HepG2 (cell line): ENCODE data around the gene SDC3. TPM values are rescaled to one million over a fixed set of nuclear protein-coding genes. Genes with fewer than 3 reads are reported as not detected.

Experiments used
- DNMT1 ChIP-seq: sonication (generic); formaldehyde crosslinking; IDR thresholded peaks from 2 replicates; pipeline ENCODE4 v1.5.1; 2020; ENCODE audit warnings: mild to moderate bottlenecking, missing genetic modification reagents
- HMGA1 ChIP-seq: sonication (generic); formaldehyde crosslinking; conservative IDR thresholded peaks from 2 replicates; pipeline ENCODE4 v1.4.0; 2020; ENCODE audit warnings: missing genetic modification reagents
- HNF4G ChIP-seq, 2 experiments: sonication (generic) in 1 of 2; formaldehyde crosslinking in 1 of 2; IDR thresholded peaks; 2 replicates each; pipeline versions ENCODE4 v1.4.0 to v1.6.1; 2011 to 2020; ENCODE audit warnings: borderline replicate concordance in 2 of 2, low read depth in 2 of 2, mild to moderate bottlenecking in 2 of 2, low read length in 1 of 2, missing genetic modification reagents in 1 of 2, moderate library complexity in 1 of 2
- IRX3 ChIP-seq: sonication (generic); formaldehyde crosslinking; IDR thresholded peaks from 2 replicates; pipeline ENCODE4 v1.8.1; 2023; ENCODE audit warnings: mild to moderate bottlenecking, low read depth, missing genetic modification reagents, borderline replicate concordance
- JUNB ChIP-seq: sonication (generic); formaldehyde crosslinking; IDR thresholded peaks from 2 replicates; pipeline ENCODE4 v1.8.0; 2022; ENCODE audit warnings: missing genetic modification reagents, mild to moderate bottlenecking, borderline replicate concordance
- MAFF ChIP-seq: IDR thresholded peaks from 2 replicates; pipeline ENCODE4 v1.6.1; 2011; ENCODE audit warnings: low read depth, low read length, improper control_type of control experiment
- NCOA1 ChIP-seq: sonication (generic); formaldehyde crosslinking; IDR thresholded peaks from 2 replicates; pipeline ENCODE4 v1.9.0; 2021; ENCODE audit warnings: missing genetic modification reagents
- PLRG1 ChIP-seq: fragments of 450-650 bp; conservative IDR thresholded peaks from 2 replicates; pipeline ENCODE4 v1.6.1; 2016
- POGZ ChIP-seq: sonication (generic); formaldehyde crosslinking; IDR thresholded peaks from 2 replicates; pipeline ENCODE4 v1.4.0; 2020; ENCODE audit warnings: mild to moderate bottlenecking, missing genetic modification reagents
- RELA ChIP-seq: sonication (generic); formaldehyde crosslinking; IDR thresholded peaks from 2 replicates; pipeline ENCODE4 v1.4.0; 2020; ENCODE audit warnings: missing genetic modification reagents
- SIX4 ChIP-seq: sonication (generic); formaldehyde crosslinking; IDR thresholded peaks from 2 replicates; pipeline ENCODE4 v1.4.0; 2020; ENCODE audit warnings: missing genetic modification reagents
- TEAD3 ChIP-seq: optimal IDR thresholded peaks from 2 replicates; pipeline ENCODE3; 2016; ENCODE audit warnings: borderline replicate concordance
- TGIF2 ChIP-seq: IDR thresholded peaks from 2 replicates; pipeline ENCODE4 v1.6.1; 2016; ENCODE audit warnings: control low read depth, missing compliant biosample characterization
- TOPORS ChIP-seq: sonication (generic); formaldehyde crosslinking; IDR thresholded peaks from 2 replicates; pipeline ENCODE4 v1.8.0; 2023; ENCODE audit warnings: mild to moderate bottlenecking, missing genetic modification reagents
- XBP1 ChIP-seq: sonication (generic); formaldehyde crosslinking; IDR thresholded peaks from 2 replicates; pipeline ENCODE4 v1.5.0; 2020; ENCODE audit warnings: missing genetic modification reagents
- YY1 ChIP-seq: IDR thresholded peaks from 2 replicates; pipeline ENCODE4 v1.6.1; 2011; ENCODE audit warnings: low read length, low read depth, moderate library complexity, mild to moderate bottlenecking; ENCODE audit not compliant: insufficient read depth, insufficient replicate concordance
- ZFX ChIP-seq: sonication (generic); formaldehyde crosslinking; IDR thresholded peaks from 2 replicates; pipeline ENCODE4 v1.4.0; 2020; ENCODE audit warnings: mild to moderate bottlenecking, low read depth, missing genetic modification reagents, moderate library complexity
- ZNF124 ChIP-seq: sonication (generic); formaldehyde crosslinking; IDR thresholded peaks from 2 replicates; pipeline ENCODE4 v1.4.0; 2020; ENCODE audit warnings: missing genetic modification reagents
- ZNF263 ChIP-seq: sonication (generic); formaldehyde crosslinking; IDR thresholded peaks from 2 replicates; pipeline ENCODE4 v1.4.0; 2020; ENCODE audit warnings: missing genetic modification reagents
- ZNF354B ChIP-seq: sonication (generic); formaldehyde crosslinking; IDR thresholded peaks from 2 replicates; pipeline ENCODE4 v1.8.0; 2022; ENCODE audit warnings: mild to moderate bottlenecking, missing genetic modification reagents
- ZNF367 ChIP-seq: sonication (generic); formaldehyde crosslinking; IDR thresholded peaks from 2 replicates; pipeline ENCODE4 v1.4.0; 2020; ENCODE audit warnings: missing genetic modification reagents, borderline replicate concordance
- ZNF549 ChIP-seq: sonication (generic); formaldehyde crosslinking; IDR thresholded peaks from 2 replicates; pipeline ENCODE4 v1.5.0; 2020; ENCODE audit warnings: missing genetic modification reagents
- ZNF562 ChIP-seq: sonication (generic); formaldehyde crosslinking; IDR thresholded peaks from 2 replicates; pipeline ENCODE4 v1.8.0; 2022; ENCODE audit warnings: missing genetic modification reagents, borderline replicate concordance
- ZNF878 ChIP-seq: sonication (generic); formaldehyde crosslinking; IDR thresholded peaks from 2 replicates; pipeline ENCODE4 v1.8.1; 2023; ENCODE audit warnings: mild to moderate bottlenecking, missing genetic modification reagents, moderate library complexity
- polyA plus RNA-seq, 8 experiments: library from polyadenylated mRNA; depleted of rRNA in 3 of 8; stranded (reverse) in 7 of 8; unstranded in 1 of 8; fragments of >200 nt; fragmentation: Illumina TruSeq in 4 of 8; extraction: Trizol in 4 of 8; gene quantifications; 2 replicates each; pipeline versions ENCODE4 v1.2.1 to v1.2.3, GENCODE V29; 2011 to 2016; ENCODE audit warnings: low read depth in 4 of 8, missing spikeins in 1 of 8, mixed read lengths in 1 of 8; ENCODE audit not compliant: insufficient read depth in 1 of 8
- total RNA-seq, 5 experiments: library from RNA; depleted of rRNA; stranded (reverse); fragments of >200 nt; fragmentation: Illumina TruSeq; extraction: Trizol; gene quantifications; 2 replicates each; pipeline ENCODE4 v1.2.3, GENCODE V29; 2016; ENCODE audit warnings: low read depth in 1 of 5
- TF ChIP-seq, protein P1 (sequence below): sonication (generic); formaldehyde crosslinking; IDR thresholded peaks from 2 replicates; pipeline ENCODE4 v1.8.1; 2023; ENCODE audit warnings: missing genetic modification reagents, mild to moderate bottlenecking, borderline replicate concordance
- TF ChIP-seq, protein P2 (sequence below): sonication (generic); formaldehyde crosslinking; IDR thresholded peaks from 2 replicates; pipeline ENCODE4 v1.4.0; 2020; ENCODE audit warnings: missing genetic modification reagents
- TF ChIP-seq, protein P3 (sequence below): IDR thresholded peaks from 2 replicates; pipeline ENCODE4 v1.6.1; 2012; ENCODE audit warnings: low read length, improper control_type of control experiment
- TF ChIP-seq, protein P4 (sequence below): sonication (generic); formaldehyde crosslinking; IDR thresholded peaks from 2 replicates; pipeline ENCODE4 v1.8.1; 2023; ENCODE audit warnings: mild to moderate bottlenecking, inconsistent platforms, moderate library complexity, missing genetic modification reagents, borderline replicate concordance

The SDC3 gene
- total and polyA plus RNA-seq, 2 of the 13 experiments (the other 11 are each of a cell fraction or from before 2014, with no cell fraction given) = 0.49 to 0.84 TPM

DNA sequence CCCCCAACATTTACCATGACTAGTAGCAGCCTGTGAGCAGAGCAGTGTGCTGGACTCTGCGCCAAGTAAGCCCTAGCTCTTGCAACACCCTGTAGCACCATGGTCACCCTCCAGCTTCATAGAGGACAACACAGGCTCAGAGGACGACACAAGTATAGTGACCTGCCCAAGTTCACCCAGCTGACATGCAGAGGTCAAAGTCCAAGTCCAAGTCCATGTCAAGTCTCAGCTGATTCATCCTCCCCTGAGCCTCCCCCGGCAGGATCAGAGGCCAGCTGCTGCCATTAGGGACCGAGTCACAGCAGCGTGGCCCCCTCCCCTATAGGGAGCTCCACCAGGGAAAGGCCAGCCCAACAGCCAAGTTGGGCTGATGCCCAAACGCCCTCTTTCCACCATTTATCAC is 15.9 kb downstream of the SDC3 start (continued):
- TF ChIP-seq RELA (CRISPR knock-in tag) (no peak), ZNF878 (CRISPR knock-in tag) (no peak; the same call in 1 of the 2 replicates), YY1 (no peak), SIX4 (CRISPR knock-in tag) (no peak), PLRG1 (no peak), TEAD3 (CRISPR knock-in tag) (peak; percentile 50), DNMT1 (CRISPR knock-in tag) (no peak), ZNF354B (no peak), ZNF562 (CRISPR knock-in tag) (no peak), ZFX (CRISPR knock-in tag) (no peak), HMGA1 (CRISPR knock-in tag) (no peak), ZNF124 (CRISPR knock-in tag) (no peak), HNF4G (IDR thresholded peaks at IDR 0.05; ENCODE audit: borderline replicate concordance, low read depth, low read length) (peak; percentile 72), HNF4G (CRISPR knock-in tag; IDR thresholded peaks at IDR 0.05; ENCODE audit: borderline replicate concordance, low read depth) (0 out of 2 replicates have a peak, but pooled peaks have one; percentile 21), ZNF549 (CRISPR knock-in tag) (no peak), TOPORS (no peak), TGIF2 (CRISPR knock-in tag) (no peak), NCOA1 (no peak), POGZ (CRISPR knock-in tag) (no peak), MAFF (no peak), XBP1 (CRISPR knock-in tag) (no peak), IRX3 (CRISPR knock-in tag) (no peak), ZNF263 (0 out of 2 replicates have a peak, but pooled peaks have one; percentile 13), ZNF367 (no peak), JUNB (CRISPR knock-in tag) (0 out of 2 replicates have a peak, but pooled peaks have one; percentile 10)
- TF ChIP-seq, protein P1, sequence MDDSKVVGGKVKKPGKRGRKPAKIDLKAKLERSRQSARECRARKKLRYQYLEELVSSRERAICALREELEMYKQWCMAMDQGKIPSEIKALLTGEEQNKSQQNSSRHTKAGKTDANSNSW (CRISPR knock-in tag) = no peak
- TF ChIP-seq, protein P2, sequence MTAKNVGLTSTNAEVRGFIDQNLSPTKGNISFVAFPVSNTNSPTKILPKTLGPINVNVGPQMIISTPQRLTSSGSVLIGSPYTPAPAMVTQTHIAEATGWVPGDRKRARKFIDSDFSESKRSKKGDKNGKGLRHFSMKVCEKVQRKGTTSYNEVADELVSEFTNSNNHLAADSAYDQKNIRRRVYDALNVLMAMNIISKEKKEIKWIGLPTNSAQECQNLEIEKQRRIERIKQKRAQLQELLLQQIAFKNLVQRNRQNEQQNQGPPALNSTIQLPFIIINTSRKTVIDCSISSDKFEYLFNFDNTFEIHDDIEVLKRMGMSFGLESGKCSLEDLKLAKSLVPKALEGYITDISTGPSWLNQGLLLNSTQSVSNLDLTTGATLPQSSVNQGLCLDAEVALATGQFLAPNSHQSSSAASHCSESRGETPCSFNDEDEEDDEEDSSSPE = no peak
- TF ChIP-seq, protein P3, sequence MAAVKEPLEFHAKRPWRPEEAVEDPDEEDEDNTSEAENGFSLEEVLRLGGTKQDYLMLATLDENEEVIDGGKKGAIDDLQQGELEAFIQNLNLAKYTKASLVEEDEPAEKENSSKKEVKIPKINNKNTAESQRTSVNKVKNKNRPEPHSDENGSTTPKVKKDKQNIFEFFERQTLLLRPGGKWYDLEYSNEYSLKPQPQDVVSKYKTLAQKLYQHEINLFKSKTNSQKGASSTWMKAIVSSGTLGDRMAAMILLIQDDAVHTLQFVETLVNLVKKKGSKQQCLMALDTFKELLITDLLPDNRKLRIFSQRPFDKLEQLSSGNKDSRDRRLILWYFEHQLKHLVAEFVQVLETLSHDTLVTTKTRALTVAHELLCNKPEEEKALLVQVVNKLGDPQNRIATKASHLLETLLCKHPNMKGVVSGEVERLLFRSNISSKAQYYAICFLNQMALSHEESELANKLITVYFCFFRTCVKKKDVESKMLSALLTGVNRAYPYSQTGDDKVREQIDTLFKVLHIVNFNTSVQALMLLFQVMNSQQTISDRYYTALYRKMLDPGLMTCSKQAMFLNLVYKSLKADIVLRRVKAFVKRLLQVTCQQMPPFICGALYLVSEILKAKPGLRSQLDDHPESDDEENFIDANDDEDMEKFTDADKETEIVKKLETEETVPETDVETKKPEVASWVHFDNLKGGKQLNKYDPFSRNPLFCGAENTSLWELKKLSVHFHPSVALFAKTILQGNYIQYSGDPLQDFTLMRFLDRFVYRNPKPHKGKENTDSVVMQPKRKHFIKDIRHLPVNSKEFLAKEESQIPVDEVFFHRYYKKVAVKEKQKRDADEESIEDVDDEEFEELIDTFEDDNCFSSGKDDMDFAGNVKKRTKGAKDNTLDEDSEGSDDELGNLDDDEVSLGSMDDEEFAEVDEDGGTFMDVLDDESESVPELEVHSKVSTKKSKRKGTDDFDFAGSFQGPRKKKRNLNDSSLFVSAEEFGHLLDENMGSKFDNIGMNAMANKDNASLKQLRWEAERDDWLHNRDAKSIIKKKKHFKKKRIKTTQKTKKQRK = no peak
- TF ChIP-seq, protein P4, sequence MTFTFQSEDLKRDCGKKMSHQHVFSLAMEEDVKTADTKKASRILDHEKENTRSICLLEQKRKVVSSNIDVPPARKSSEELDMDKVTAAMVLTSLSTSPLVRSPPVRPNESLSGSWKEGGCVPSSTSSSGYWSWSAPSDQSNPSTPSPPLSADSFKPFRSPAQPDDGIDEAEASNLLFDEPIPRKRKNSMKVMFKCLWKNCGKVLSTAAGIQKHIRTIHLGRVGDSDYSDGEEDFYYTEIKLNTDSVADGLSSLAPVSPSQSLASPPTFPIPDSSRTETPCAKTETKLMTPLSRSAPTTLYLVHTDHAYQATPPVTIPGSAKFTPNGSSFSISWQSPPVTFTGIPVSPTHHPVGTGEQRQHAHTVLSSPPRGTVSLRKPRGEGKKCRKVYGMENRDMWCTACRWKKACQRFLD (CRISPR knock-in tag) = no peak
